A673 (cell line): ENCODE measurements around the gene RMI2. TPM values are rescaled to one million over a fixed set of nuclear protein-coding genes. Genes with fewer than 3 reads are reported as not detected.

ENCODE experiments used
- BruUV-seq: library from RNA; stranded (reverse); fragments of 400-500 nt; replicated peaks from 2 replicates; lab custom pipeline; 2021; lab: Mats Ljungman, UMichigan
- CTCF ChIA-PET: fragments of 300-600 bp; sonication (Branson Sonifier 250); formaldehyde crosslinking; loops from one replicate; lab custom pipeline; 2022; ENCODE audit warnings: antibody characterized with exemption; lab: Charles Lee
- POLR2A ChIA-PET: fragments of 300-600 bp; sonication (Branson Sonifier 250); formaldehyde crosslinking; loops from one replicate; lab custom pipeline; 2022; ENCODE audit warnings: antibody characterized with exemption; ENCODE audit not compliant: low non-redundant PET; lab: Charles Lee
- DNase-seq: peaks from one replicate; pipeline ENCODE4 v3.0.0-alpha.2; 2015; ENCODE audit warnings: low spot score
- H3K27ac ChIP-seq: fragments of 200-600 bp; sonication (generic); 2 replicates; pipeline ENCODE4 v1.5.1; 2016; ENCODE audit warnings: mixed run types, low read depth, mild to moderate bottlenecking, mixed read lengths, antibody characterized with exemption, low read length; ENCODE audit not compliant: poor library complexity, severe bottlenecking
- H3K27me3 ChIP-seq: fragments of 200-600 bp; sonication (generic); replicated peaks from 2 replicates; pipeline ENCODE4 v1.6.1; 2017; ENCODE audit warnings: mixed run types, low read depth, mild to moderate bottlenecking, mixed read lengths, antibody characterized with exemption, low read length; ENCODE audit not compliant: insufficient read depth, poor library complexity
- H3K36me3 ChIP-seq: fragments of 200-600 bp; sonication (generic); 2 replicates; pipeline ENCODE4 v1.6.1; 2016; ENCODE audit warnings: mixed run types, mild to moderate bottlenecking, mixed read lengths, antibody characterized with exemption, low read length; ENCODE audit not compliant: insufficient read depth, poor library complexity, severe bottlenecking
- H3K4me1 ChIP-seq: fragments of 200-600 bp; sonication (generic); 2 replicates; pipeline ENCODE4 v1.6.1; 2017; ENCODE audit warnings: mixed run types, mild to moderate bottlenecking, mixed read lengths, antibody characterized with exemption, low read length; ENCODE audit not compliant: insufficient read depth, poor library complexity, severe bottlenecking
- H3K4me3 ChIP-seq: fragments of 200-600 bp; sonication (generic); 2 replicates; pipeline ENCODE4 v1.5.1; 2016; ENCODE audit warnings: low read depth, mixed run types, mild to moderate bottlenecking, mixed read lengths, low read length; ENCODE audit not compliant: poor library complexity, severe bottlenecking
- H3K9me3 ChIP-seq: fragments of 200-600 bp; sonication (generic); 2 replicates; pipeline ENCODE4 v1.6.1; 2016; ENCODE audit warnings: mixed run types, low read depth, mild to moderate bottlenecking, mixed read lengths, antibody characterized with exemption, low read length; ENCODE audit not compliant: poor library complexity, severe bottlenecking
- EZH2 ChIP-seq: fragments of 200-600 bp; sonication (generic); IDR thresholded peaks from 2 replicates; pipeline ENCODE4 v1.6.1; 2017; ENCODE audit warnings: borderline replicate concordance, low read depth, mild to moderate bottlenecking, mixed read lengths, antibody characterized with exemption, low read length; ENCODE audit not compliant: poor library complexity, severe bottlenecking
- intact Hi-C: fragments of 100-400 bp; cut with micrococcal nuclease; formaldehyde crosslinking; loops from one replicate; pipeline ENCODE4 v1.10.0; 2022; ENCODE audit not compliant: unreplicated experiment
- total RNA-seq: library from RNA; stranded (reverse); gene quantifications from 2 replicates; pipeline ENCODE4 v1.2.3, GENCODE V29; 2021
- TF ChIP-seq, protein P1 (sequence below): fragments of 300-800, 200-600 bp; sonication (generic); conservative IDR thresholded peaks from 2 replicates; pipeline ENCODE4 v1.5.1; 2017; ENCODE audit warnings: low read depth, mild to moderate bottlenecking, antibody characterized with exemption, low read length, moderate library complexity, mixed read lengths

The RMI2 gene
- total RNA-seq, 1 experiment from 2014 or later = 28.5 TPM

DNA sequence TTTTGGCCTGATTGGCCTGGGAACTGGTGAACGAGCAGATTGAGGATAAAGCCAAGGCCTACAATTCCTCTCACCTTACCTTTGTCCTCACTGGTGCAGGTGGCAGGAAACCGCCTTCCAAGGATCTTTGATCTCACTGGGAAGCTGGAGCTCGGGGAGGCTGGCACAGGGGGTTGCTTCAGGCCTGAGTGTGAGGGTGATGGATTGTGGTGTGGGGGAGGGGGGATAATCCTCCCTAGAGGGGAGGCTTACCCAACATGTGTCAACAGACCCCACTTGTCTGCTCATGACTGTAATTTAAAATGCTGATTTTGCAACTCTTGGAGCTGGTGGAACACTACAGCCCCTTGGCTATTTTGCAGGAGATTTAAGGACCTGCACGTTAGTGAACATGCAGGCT is 4.5 kb upstream of the RMI2 start:
- Histone ChIP-seq H3K4me1 (no peaks in the 10 kb centered on the region), H3K9me3 (no peaks in the 10 kb centered on the region), H3K36me3 (no peaks in the 10 kb centered on the region), H3K27me3 (no peaks in the 10 kb centered on the region), H3K4me3 (no peak overlapping the region), H3K27ac (no peak overlapping the region)
- no peak for DNase-seq
- ChIA-PET CTCF (no interaction called here), POLR2A (no interaction called here)
- no TSS peak for BruUV-seq
- intact Hi-C loops = no loop called here
- TF ChIP-seq, protein P1, sequence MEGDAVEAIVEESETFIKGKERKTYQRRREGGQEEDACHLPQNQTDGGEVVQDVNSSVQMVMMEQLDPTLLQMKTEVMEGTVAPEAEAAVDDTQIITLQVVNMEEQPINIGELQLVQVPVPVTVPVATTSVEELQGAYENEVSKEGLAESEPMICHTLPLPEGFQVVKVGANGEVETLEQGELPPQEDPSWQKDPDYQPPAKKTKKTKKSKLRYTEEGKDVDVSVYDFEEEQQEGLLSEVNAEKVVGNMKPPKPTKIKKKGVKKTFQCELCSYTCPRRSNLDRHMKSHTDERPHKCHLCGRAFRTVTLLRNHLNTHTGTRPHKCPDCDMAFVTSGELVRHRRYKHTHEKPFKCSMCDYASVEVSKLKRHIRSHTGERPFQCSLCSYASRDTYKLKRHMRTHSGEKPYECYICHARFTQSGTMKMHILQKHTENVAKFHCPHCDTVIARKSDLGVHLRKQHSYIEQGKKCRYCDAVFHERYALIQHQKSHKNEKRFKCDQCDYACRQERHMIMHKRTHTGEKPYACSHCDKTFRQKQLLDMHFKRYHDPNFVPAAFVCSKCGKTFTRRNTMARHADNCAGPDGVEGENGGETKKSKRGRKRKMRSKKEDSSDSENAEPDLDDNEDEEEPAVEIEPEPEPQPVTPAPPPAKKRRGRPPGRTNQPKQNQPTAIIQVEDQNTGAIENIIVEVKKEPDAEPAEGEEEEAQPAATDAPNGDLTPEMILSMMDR = no peak
- no peak for TF ChIP-seq EZH2

DNA sequence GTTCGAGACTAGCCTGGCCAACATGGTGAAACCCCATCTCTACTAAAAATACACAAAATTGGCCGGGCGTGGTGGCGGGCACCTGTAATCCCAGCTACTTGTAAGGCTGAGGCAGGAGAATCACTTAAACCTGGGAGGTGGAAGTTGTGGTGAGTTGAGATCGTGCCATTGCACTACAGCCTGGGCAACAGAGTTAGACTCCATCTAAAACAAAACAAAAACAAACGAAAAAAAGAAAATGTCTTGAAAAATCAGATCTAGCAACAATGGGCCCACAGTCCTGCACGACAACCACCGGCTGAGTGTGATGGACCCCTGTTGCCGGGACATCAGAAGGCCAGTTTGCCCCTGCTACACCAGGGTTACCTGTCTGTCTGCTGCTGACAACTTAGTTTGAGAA is 3.9 kb upstream of the RMI2 start:
- H3K9me3 ChIP-seq = no peaks in the 10 kb centered on the region
- no peak overlapping the region for H3K27ac ChIP-seq
- intact Hi-C loops = no loop called here
- H3K4me3 ChIP-seq = no peak overlapping the region
- peaks cover 6% of the 10 kb centered on the region for H3K4me1 ChIP-seq
- no peak for DNase-seq
- ChIA-PET POLR2A (interaction anchor here (0.7 kb wide), 1 partner anchor 441 kb away, joined by 4 read pairs; no protein-coding TSS in a partner anchor), CTCF (no interaction called here)
- no peak for TF ChIP-seq EZH2
- TF ChIP-seq, protein P1 = no peak
- no peaks in the 10 kb centered on the region for H3K36me3 ChIP-seq
- BruUV-seq = no TSS peak
- H3K27me3 ChIP-seq = no peaks in the 10 kb centered on the region

DNA sequence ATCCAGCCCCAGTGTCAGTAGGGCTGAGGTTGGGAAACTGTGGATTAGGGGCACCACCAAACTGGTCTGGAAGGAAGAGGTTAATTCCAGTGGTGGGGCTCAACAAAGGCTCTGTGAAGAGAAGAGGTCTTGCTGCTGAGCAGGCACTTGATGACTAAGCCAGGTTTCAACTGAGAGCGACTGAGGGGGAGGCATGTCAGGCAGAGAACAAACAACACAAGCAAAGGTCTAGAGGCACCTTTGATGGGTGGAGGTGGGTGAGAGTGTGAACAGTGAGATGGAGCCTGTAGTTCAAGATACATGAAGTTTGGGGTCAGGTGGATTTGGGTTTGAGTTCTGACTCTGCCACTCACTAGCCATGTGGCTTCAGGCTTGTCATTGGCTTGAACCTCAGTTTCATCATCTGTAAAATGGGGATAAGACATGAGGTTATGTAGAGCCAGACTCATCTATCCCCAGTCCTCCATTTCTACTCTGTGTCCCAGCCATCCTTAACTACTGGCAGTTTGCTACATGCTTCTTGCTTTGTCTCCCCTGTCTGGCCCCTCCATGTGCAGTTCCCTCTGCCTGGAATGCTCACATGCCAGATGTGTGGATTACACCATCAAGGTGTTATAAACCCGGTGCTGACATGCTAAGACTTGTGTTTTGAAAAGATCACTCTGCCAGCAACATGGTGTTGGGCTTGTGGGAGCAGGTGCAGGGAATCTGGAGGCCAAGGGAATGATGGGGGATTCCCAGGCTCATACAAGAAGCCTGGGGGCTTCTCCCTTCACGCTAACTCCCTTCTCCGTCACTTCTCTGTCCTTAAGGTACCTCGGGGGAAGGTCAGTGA is 3.0 kb upstream of the RMI2 start:
- CTCF ChIA-PET = no interaction called here
- no TSS peak for BruUV-seq

More for the DNA sequence above, 3.0 kb upstream of the RMI2 start:
- intact Hi-C loops = no loop called here
- no peaks in the 10 kb centered on the region for H3K9me3 ChIP-seq
- H3K4me1 ChIP-seq = peaks cover 10% of the 10 kb centered on the region
- H3K27ac ChIP-seq = no peak overlapping the region
- no peaks in the 10 kb centered on the region for H3K36me3 ChIP-seq
- POLR2A ChIA-PET = no interaction called here
- no peak overlapping the region for H3K4me3 ChIP-seq
- TF ChIP-seq, protein P1 = no peak
- TF ChIP-seq EZH2 = no peak
- DNase-seq = no peak
- no peaks in the 10 kb centered on the region for H3K27me3 ChIP-seq
